WTC11 (cell line): ENCODE results near the gene NDUFA13. TPM values are rescaled to one million over a fixed set of nuclear protein-coding genes. Genes with fewer than 3 reads are reported as not detected.

ENCODE experiments used
- ATAC-seq: fragments of 200-7000 bp; cut with Tn5 transposase; 2 replicates; pipeline ENCODE4 v1.10.0; 2021; ENCODE audit warnings: mild to moderate bottlenecking, moderate library complexity
- CTCF ChIA-PET: fragments of 300-600 bp; sonication (Branson Sonifier 250); formaldehyde crosslinking; loops from one replicate; lab custom pipeline; 2021; ENCODE audit warnings: antibody characterized with exemption; lab: Charles Lee
- POLR2A ChIA-PET: fragments of 350-600 bp; sonication (Branson Sonifier 250); formaldehyde crosslinking; loops from one replicate; lab custom pipeline; 2021; ENCODE audit warnings: antibody characterized with exemption; lab: Charles Lee
- DNase-seq: peaks from one replicate; pipeline ENCODE4 v3.0.0; 2021; ENCODE audit warnings: low spot score
- H3K27ac Mint-ChIP-seq: 2 replicates; pipeline ENCODE4 v1.8.0; 2021; ENCODE audit warnings: mixed read lengths
- H3K27me3 Mint-ChIP-seq: 2 replicates; pipeline ENCODE4 v1.8.0; 2021; ENCODE audit warnings: low read depth, mild to moderate bottlenecking, moderate library complexity, mixed read lengths
- H3K36me3 Mint-ChIP-seq: 2 replicates; pipeline ENCODE4 v1.8.0; 2021; ENCODE audit warnings: mixed read lengths
- H3K4me1 Mint-ChIP-seq: 2 replicates; pipeline ENCODE4 v1.8.0; 2022; ENCODE audit warnings: mixed read lengths
- H3K4me3 Mint-ChIP-seq: 2 replicates; pipeline ENCODE4 v1.8.0; 2021; ENCODE audit warnings: mild to moderate bottlenecking, moderate library complexity, mixed read lengths
- H3K9me3 Mint-ChIP-seq: 2 replicates; pipeline ENCODE4 v1.8.0; 2021; ENCODE audit warnings: mixed read lengths
- ATF1 ChIP-seq: sonication (generic); formaldehyde crosslinking; IDR thresholded peaks from 2 replicates; pipeline ENCODE4 v1.8.1; 2023; ENCODE audit warnings: mild to moderate bottlenecking, moderate library complexity, missing genetic modification reagents
- FOXJ3 ChIP-seq: sonication (generic); formaldehyde crosslinking; IDR thresholded peaks from 2 replicates; pipeline ENCODE4 v1.9.0; 2021; ENCODE audit warnings: missing genetic modification reagents, mild to moderate bottlenecking, borderline replicate concordance
- FOXP1 ChIP-seq: sonication (generic); formaldehyde crosslinking; IDR thresholded peaks from 2 replicates; pipeline ENCODE4 v1.8.0; 2022; ENCODE audit warnings: missing genetic modification reagents, mild to moderate bottlenecking, moderate library complexity, borderline replicate concordance
- GABPB1 ChIP-seq: sonication (generic); formaldehyde crosslinking; IDR thresholded peaks from 2 replicates; pipeline ENCODE4 v1.8.1; 2023; ENCODE audit warnings: mild to moderate bottlenecking, missing genetic modification reagents
- GTF2I ChIP-seq: fragments of 250-450 bp; sonication (Bioruptor Pico); conservative IDR thresholded peaks from 2 replicates; pipeline ENCODE4 v1.4.0; 2021; ENCODE audit warnings: mild to moderate bottlenecking
- NFYB ChIP-seq: sonication (generic); formaldehyde crosslinking; conservative IDR thresholded peaks from 2 replicates; pipeline ENCODE4 v1.8.0; 2022; ENCODE audit warnings: low read depth, missing genetic modification reagents
- PRRX2 ChIP-seq: fragments of 250-450 bp; sonication (Bioruptor Pico); IDR thresholded peaks from 2 replicates; pipeline ENCODE4 v1.8.0; 2021; ENCODE audit warnings: mild to moderate bottlenecking
- RORB ChIP-seq: fragments of 250-450 bp; sonication (Bioruptor Pico); IDR thresholded peaks from 2 replicates; pipeline ENCODE4 v1.9.0; 2021; ENCODE audit warnings: mild to moderate bottlenecking
- SMAD3 ChIP-seq: sonication (generic); formaldehyde crosslinking; IDR thresholded peaks from 2 replicates; pipeline ENCODE4 v1.8.0; 2022; ENCODE audit warnings: missing genetic modification reagents, mild to moderate bottlenecking, borderline replicate concordance
- SOX15 ChIP-seq: fragments of 250-450 bp; sonication (Bioruptor Pico); IDR thresholded peaks from 2 replicates; pipeline ENCODE4 v1.9.0; 2021; ENCODE audit warnings: mild to moderate bottlenecking
- TCF7 ChIP-seq: sonication (generic); formaldehyde crosslinking; IDR thresholded peaks from 2 replicates; pipeline ENCODE4 v1.8.0; 2022; ENCODE audit warnings: mild to moderate bottlenecking, low read depth, missing genetic modification reagents, moderate library complexity
- ZNF263 ChIP-seq: sonication (generic); formaldehyde crosslinking; IDR thresholded peaks from 2 replicates; pipeline ENCODE4 v1.8.1; 2022; ENCODE audit warnings: low read depth, mild to moderate bottlenecking, moderate library complexity, missing genetic modification reagents
- ZNF423 ChIP-seq: fragments of 250-450 bp; sonication (Bioruptor Pico); IDR thresholded peaks from 2 replicates; pipeline ENCODE4 v2.1.2; 2022; ENCODE audit warnings: mild to moderate bottlenecking, moderate library complexity
- total RNA-seq: library from RNA; stranded (reverse); gene quantifications from 3 replicates; pipeline ENCODE4 v1.2.3, GENCODE V29; 2021
- TF ChIP-seq, protein P1 (sequence below): sonication (generic); formaldehyde crosslinking; IDR thresholded peaks from 2 replicates; pipeline ENCODE4 v1.8.0; 2022; ENCODE audit warnings: mild to moderate bottlenecking, missing genetic modification reagents
- TF ChIP-seq, protein P2 (sequence below): sonication (generic); formaldehyde crosslinking; IDR thresholded peaks from 2 replicates; pipeline ENCODE4 v1.8.1; 2023; ENCODE audit warnings: mild to moderate bottlenecking, missing genetic modification reagents, moderate library complexity
- TF ChIP-seq, protein P3 (sequence below): fragments of 250-450 bp; sonication (Bioruptor Pico); IDR thresholded peaks from 2 replicates; pipeline ENCODE4 v1.9.0; 2021; ENCODE audit warnings: mild to moderate bottlenecking, borderline replicate concordance
- TF ChIP-seq, protein P4 (sequence below): sonication (generic); formaldehyde crosslinking; IDR thresholded peaks from 2 replicates; pipeline ENCODE4 v1.8.1; 2023; ENCODE audit warnings: mild to moderate bottlenecking, missing genetic modification reagents
- TF ChIP-seq, protein P5 (sequence below): sonication (generic); formaldehyde crosslinking; IDR thresholded peaks from 2 replicates; pipeline ENCODE4 v1.8.1; 2022; ENCODE audit warnings: low read depth, missing genetic modification reagents, borderline replicate concordance
- TF ChIP-seq, protein P6 (sequence below): fragments of 200-600 bp; IDR thresholded peaks from 2 replicates; pipeline ENCODE4 v1.8.0; 2022; ENCODE audit warnings: antibody characterized with exemption
- TF ChIP-seq, protein P7 (sequence below): sonication (generic); formaldehyde crosslinking; IDR thresholded peaks from 2 replicates; pipeline ENCODE4 v1.8.1; 2023; ENCODE audit warnings: mild to moderate bottlenecking, missing genetic modification reagents

The NDUFA13 gene
- total RNA-seq, 1 experiment from 2014 or later = 519 TPM

DNA sequence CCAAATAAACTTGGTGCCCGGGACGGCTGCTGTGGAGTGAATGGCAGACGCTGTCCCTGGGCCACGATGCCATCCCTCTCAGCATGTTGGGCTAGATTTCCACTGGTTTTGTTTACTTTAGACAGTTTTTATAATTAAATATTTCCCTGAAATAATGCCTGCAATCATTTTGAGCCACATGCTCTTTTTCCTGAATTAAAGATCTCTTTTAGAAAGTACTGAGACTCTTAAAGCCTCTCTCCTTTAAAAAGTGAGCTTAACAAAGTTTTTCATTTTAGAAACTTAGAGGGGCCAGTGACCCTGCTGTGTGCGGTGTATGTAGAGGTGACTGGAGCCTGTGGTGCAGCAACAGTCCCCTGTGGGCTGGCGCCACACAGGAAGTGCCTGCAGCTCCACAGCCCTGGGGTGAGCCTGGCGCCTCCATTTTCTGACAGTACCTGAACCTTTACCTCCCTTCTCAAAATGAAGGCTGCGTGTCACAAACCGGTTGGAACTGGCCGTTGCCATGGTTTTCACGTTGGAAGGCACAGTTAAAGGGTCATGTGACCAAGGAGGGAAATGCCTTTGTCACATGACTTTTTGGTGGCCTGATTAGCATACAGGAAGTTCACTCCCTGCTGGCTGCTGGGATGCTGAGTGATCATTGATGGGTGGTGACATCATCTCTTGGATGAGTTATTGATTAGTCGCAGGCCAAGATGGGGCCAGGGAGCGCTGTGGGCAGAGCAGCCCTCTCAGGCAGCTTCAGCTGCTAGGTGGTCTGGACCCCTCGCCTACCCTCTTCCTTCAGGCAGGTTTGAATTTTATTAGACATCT lies 26.9 kb upstream of the NDUFA13 start:
- Mint-ChIP-seq H3K27ac (peak overlapping the region; percentile 99), H3K4me3 (peak overlapping the region; percentile 9; the same call in 1 of the 2 replicates), H3K36me3 (peaks cover 18% of the 10 kb centered on the region; the same call in 1 of the 2 replicates), H3K27me3 (no peaks in the 10 kb centered on the region), H3K9me3 (no peaks in the 10 kb centered on the region), H3K4me1 (peaks cover 52% of the 10 kb centered on the region)
- ChIA-PET CTCF (interaction anchor here (0.6 to 5.2 kb wide), 10 partner anchors 13 to 259 kb away, joined by 3 to 84 read pairs (median 12); partner anchors contain the start of gene GATAD2A), POLR2A (interaction anchor here (1.7 to 2.2 kb wide), 2 partner anchors 14 to 84 kb away, joined by 5 to 8 read pairs; partner anchors contain the start of gene GATAD2A)
- TF ChIP-seq, protein P1, sequence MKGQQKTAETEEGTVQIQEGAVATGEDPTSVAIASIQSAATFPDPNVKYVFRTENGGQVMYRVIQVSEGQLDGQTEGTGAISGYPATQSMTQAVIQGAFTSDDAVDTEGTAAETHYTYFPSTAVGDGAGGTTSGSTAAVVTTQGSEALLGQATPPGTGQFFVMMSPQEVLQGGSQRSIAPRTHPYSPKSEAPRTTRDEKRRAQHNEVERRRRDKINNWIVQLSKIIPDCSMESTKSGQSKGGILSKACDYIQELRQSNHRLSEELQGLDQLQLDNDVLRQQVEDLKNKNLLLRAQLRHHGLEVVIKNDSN (CRISPR knock-in tag) = peak; percentile 96
- TF ChIP-seq, protein P2, sequence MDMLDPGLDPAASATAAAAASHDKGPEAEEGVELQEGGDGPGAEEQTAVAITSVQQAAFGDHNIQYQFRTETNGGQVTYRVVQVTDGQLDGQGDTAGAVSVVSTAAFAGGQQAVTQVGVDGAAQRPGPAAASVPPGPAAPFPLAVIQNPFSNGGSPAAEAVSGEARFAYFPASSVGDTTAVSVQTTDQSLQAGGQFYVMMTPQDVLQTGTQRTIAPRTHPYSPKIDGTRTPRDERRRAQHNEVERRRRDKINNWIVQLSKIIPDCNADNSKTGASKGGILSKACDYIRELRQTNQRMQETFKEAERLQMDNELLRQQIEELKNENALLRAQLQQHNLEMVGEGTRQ (CRISPR knock-in tag) = peak; percentile 96
- TF ChIP-seq, protein P3, sequence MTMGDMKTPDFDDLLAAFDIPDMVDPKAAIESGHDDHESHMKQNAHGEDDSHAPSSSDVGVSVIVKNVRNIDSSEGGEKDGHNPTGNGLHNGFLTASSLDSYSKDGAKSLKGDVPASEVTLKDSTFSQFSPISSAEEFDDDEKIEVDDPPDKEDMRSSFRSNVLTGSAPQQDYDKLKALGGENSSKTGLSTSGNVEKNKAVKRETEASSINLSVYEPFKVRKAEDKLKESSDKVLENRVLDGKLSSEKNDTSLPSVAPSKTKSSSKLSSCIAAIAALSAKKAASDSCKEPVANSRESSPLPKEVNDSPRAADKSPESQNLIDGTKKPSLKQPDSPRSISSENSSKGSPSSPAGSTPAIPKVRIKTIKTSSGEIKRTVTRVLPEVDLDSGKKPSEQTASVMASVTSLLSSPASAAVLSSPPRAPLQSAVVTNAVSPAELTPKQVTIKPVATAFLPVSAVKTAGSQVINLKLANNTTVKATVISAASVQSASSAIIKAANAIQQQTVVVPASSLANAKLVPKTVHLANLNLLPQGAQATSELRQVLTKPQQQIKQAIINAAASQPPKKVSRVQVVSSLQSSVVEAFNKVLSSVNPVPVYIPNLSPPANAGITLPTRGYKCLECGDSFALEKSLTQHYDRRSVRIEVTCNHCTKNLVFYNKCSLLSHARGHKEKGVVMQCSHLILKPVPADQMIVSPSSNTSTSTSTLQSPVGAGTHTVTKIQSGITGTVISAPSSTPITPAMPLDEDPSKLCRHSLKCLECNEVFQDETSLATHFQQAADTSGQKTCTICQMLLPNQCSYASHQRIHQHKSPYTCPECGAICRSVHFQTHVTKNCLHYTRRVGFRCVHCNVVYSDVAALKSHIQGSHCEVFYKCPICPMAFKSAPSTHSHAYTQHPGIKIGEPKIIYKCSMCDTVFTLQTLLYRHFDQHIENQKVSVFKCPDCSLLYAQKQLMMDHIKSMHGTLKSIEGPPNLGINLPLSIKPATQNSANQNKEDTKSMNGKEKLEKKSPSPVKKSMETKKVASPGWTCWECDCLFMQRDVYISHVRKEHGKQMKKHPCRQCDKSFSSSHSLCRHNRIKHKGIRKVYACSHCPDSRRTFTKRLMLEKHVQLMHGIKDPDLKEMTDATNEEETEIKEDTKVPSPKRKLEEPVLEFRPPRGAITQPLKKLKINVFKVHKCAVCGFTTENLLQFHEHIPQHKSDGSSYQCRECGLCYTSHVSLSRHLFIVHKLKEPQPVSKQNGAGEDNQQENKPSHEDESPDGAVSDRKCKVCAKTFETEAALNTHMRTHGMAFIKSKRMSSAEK (CRISPR knock-in tag) = 0 out of 2 replicates have a peak, but pooled peaks have one; percentile 40
- TF ChIP-seq RORB (CRISPR knock-in tag) (no peak), NFYB (no peak), ZNF423 (CRISPR knock-in tag) (peak; percentile 39; the same call in 1 of the 2 replicates)
- TF ChIP-seq, protein P4, sequence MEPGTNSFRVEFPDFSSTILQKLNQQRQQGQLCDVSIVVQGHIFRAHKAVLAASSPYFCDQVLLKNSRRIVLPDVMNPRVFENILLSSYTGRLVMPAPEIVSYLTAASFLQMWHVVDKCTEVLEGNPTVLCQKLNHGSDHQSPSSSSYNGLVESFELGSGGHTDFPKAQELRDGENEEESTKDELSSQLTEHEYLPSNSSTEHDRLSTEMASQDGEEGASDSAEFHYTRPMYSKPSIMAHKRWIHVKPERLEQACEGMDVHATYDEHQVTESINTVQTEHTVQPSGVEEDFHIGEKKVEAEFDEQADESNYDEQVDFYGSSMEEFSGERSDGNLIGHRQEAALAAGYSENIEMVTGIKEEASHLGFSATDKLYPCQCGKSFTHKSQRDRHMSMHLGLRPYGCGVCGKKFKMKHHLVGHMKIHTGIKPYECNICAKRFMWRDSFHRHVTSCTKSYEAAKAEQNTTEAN = no peak
- DNase-seq = peak; percentile 90
- peak; percentile 45 for ATAC-seq

DNA sequence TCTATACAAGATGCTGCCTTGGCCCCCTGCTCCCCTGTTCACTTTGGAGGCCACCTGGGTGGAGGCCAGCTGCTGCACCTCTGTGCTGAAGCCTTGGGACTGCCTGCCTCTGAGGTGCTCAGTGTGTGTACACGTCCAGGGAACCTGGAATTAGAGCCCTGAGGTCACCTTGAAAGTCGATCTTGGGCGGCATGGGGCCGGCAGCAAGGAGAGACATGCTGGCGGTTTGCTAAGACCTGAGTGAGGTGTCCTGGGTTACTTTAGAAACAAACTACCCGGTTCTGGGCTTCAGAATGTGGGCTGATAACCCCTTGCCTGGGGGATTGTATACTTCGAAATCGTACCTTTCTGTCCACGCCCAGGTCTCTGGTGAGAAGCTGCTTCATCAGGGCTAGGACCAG lies 26.2 kb upstream of the NDUFA13 start:
- peak overlapping the region; percentile 99 for H3K27ac Mint-ChIP-seq
- H3K4me1 Mint-ChIP-seq = peaks cover 50% of the 10 kb centered on the region
- ChIA-PET CTCF (interaction anchor here (0.5 to 5.2 kb wide), 23 partner anchors 14 to 260 kb away, joined by 3 to 84 read pairs (median 5); partner anchors contain the start of genes GATAD2A, NDUFA13 and TSSK6), POLR2A (interaction anchor here (0.9 to 2.2 kb wide), 2 partner anchors 85 to 104 kb away, joined by 4 to 8 read pairs; partner anchors contain the start of gene GATAD2A)
- ATAC-seq (no peak), DNase-seq (no peak)
- no peaks in the 10 kb centered on the region for H3K9me3 Mint-ChIP-seq
- peaks cover 25% of the 10 kb centered on the region for H3K36me3 Mint-ChIP-seq
- H3K4me3 Mint-ChIP-seq = no peak overlapping the region
- no peaks in the 10 kb centered on the region for H3K27me3 Mint-ChIP-seq
- TF ChIP-seq GABPB1 (CRISPR knock-in tag) (no peak), TCF7 (CRISPR knock-in tag) (no peak), GTF2I (no peak), FOXJ3 (CRISPR knock-in tag) (no peak), ZNF263 (no peak), FOXP1 (CRISPR knock-in tag) (no peak), SOX15 (no peak), ATF1 (CRISPR knock-in tag) (no peak), PRRX2 (CRISPR knock-in tag) (no peak), SMAD3 (CRISPR knock-in tag) (no peak)
- TF ChIP-seq, protein P5, sequence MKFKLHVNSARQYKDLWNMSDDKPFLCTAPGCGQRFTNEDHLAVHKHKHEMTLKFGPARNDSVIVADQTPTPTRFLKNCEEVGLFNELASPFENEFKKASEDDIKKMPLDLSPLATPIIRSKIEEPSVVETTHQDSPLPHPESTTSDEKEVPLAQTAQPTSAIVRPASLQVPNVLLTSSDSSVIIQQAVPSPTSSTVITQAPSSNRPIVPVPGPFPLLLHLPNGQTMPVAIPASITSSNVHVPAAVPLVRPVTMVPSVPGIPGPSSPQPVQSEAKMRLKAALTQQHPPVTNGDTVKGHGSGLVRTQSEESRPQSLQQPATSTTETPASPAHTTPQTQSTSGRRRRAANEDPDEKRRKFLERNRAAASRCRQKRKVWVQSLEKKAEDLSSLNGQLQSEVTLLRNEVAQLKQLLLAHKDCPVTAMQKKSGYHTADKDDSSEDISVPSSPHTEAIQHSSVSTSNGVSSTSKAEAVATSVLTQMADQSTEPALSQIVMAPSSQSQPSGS (CRISPR knock-in tag) = no peak
- TF ChIP-seq, protein P6, sequence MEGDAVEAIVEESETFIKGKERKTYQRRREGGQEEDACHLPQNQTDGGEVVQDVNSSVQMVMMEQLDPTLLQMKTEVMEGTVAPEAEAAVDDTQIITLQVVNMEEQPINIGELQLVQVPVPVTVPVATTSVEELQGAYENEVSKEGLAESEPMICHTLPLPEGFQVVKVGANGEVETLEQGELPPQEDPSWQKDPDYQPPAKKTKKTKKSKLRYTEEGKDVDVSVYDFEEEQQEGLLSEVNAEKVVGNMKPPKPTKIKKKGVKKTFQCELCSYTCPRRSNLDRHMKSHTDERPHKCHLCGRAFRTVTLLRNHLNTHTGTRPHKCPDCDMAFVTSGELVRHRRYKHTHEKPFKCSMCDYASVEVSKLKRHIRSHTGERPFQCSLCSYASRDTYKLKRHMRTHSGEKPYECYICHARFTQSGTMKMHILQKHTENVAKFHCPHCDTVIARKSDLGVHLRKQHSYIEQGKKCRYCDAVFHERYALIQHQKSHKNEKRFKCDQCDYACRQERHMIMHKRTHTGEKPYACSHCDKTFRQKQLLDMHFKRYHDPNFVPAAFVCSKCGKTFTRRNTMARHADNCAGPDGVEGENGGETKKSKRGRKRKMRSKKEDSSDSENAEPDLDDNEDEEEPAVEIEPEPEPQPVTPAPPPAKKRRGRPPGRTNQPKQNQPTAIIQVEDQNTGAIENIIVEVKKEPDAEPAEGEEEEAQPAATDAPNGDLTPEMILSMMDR = no peak
- TF ChIP-seq, protein P7, sequence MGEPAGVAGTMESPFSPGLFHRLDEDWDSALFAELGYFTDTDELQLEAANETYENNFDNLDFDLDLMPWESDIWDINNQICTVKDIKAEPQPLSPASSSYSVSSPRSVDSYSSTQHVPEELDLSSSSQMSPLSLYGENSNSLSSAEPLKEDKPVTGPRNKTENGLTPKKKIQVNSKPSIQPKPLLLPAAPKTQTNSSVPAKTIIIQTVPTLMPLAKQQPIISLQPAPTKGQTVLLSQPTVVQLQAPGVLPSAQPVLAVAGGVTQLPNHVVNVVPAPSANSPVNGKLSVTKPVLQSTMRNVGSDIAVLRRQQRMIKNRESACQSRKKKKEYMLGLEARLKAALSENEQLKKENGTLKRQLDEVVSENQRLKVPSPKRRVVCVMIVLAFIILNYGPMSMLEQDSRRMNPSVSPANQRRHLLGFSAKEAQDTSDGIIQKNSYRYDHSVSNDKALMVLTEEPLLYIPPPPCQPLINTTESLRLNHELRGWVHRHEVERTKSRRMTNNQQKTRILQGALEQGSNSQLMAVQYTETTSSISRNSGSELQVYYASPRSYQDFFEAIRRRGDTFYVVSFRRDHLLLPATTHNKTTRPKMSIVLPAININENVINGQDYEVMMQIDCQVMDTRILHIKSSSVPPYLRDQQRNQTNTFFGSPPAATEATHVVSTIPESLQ = no peak
